ENCODE measurements around the gene IL17F. TPM values are rescaled to one million over a fixed set of nuclear protein-coding genes. Genes with fewer than 3 reads are reported as not detected.

The IL17F gene
- total and polyA plus RNA-seq, 2 of the 8 experiments (the other 6 are each of a cell fraction or from before 2014, with no cell fraction given) = 0.08 TPM; not detected in 1

GRCh38 chr6:52215787-52216186 lies 28.5 kb downstream of the IL17F start:
- Histone ChIP-seq H3K27ac (ENCODE audit: low read depth, low read length) (no peak overlapping the region), H3K9me3 (ENCODE audit: insufficient read depth in 2 of 2, low read depth in 1 of 2, low read length in 1 of 2) (no peaks in the 10 kb centered on the region), H2BK120ac (replicated peaks; ENCODE audit: low read depth, low read length) (no peak overlapping the region), H3K9ac (replicated peaks in 1 of 4; ENCODE audit: extremely low read depth in 1 of 4, low read depth in 3 of 4, low read length in 3 of 4) (no peak overlapping the region), H2BK20ac (ENCODE audit: low read length) (no peak overlapping the region), H3K27me3 (replicated peaks in 1 of 4; ENCODE audit: control insufficient read depth in 3 of 4, extremely low read depth in 1 of 4, insufficient read depth in 3 of 4, low read length in 3 of 4) (no peaks in the 10 kb centered on the region), H4K8ac (ENCODE audit: extremely low read depth, insufficient read depth, low read length) (no peak overlapping the region), H2BK12ac (ENCODE audit: low read depth, low read length) (no peak overlapping the region), H3K4me2 (ENCODE audit: insufficient read depth in 1 of 2, low read depth in 2 of 2, low read length in 2 of 2) (no peak overlapping the region), H2BK5ac (ENCODE audit: low read depth, low read length) (no peak overlapping the region), H3K79me2 (ENCODE audit: control insufficient read depth in 1 of 2, insufficient read depth in 2 of 2, low read length in 2 of 2) (no peaks in the 10 kb centered on the region), H3K23me2 (ENCODE audit: low read depth, low read length) (no peaks in the 10 kb centered on the region; the same call in 1 of the 2 replicates), H3K4ac (replicated peaks; ENCODE audit: insufficient read length, low read depth, low read length) (no peak overlapping the region), H3K36me3 (ENCODE audit: control insufficient read depth in 2 of 4, insufficient read depth in 4 of 4, low read length in 3 of 4) (no peaks in the 10 kb centered on the region), H3K4me1 (replicated peaks in 1 of 4; ENCODE audit: control insufficient read depth in 3 of 4, insufficient read depth in 4 of 4, low read length in 3 of 4) (no peaks in the 10 kb centered on the region), H3K4me3 (ENCODE audit: extremely low read depth in 1 of 4, insufficient read depth in 2 of 4, low read depth in 3 of 4, low read length in 4 of 4) (no peak overlapping the region), H2AK5ac (ENCODE audit: low read depth, low read length) (no peak overlapping the region), H3K18ac (ENCODE audit: extremely low read depth, low read length) (no peak overlapping the region), H2AFZ (ENCODE audit: low read length) (no peak overlapping the region), H3K23ac (ENCODE audit: insufficient read length) (no peak overlapping the region), H3K56ac (replicated peaks; ENCODE audit: insufficient read length, low read depth, low read length) (no peak overlapping the region), H4K5ac (ENCODE audit: insufficient read length, low read depth, low read length) (no peak overlapping the region), H4K20me1 (replicated peaks in 1 of 2; ENCODE audit: control insufficient read depth in 1 of 2, insufficient read depth in 2 of 2, low read length in 2 of 2) (no peaks in the 10 kb centered on the region), H3K79me1 (ENCODE audit: low read depth, low read length) (no peaks in the 10 kb centered on the region), H2BK15ac (ENCODE audit: low read length) (no peak overlapping the region), H4K91ac (replicated peaks; ENCODE audit: insufficient read length, low read length) (no peak overlapping the region), H3K14ac (ENCODE audit: insufficient read length) (no peak overlapping the region)
- no peak for TF ChIP-seq JUN (IDR thresholded peaks at IDR 0.05; ENCODE audit: low read depth, low read length)
- no peak for TF ChIP-seq SUZ12 (IDR thresholded peaks at IDR 0.05; ENCODE audit: low read length)
- no peak for TF ChIP-seq MAFK (IDR thresholded peaks at IDR 0.05; ENCODE audit: low read depth, low read length)
- no peak for TF ChIP-seq EZH2 (IDR thresholded peaks at IDR 0.05; ENCODE audit: low read depth, low read length, severe bottlenecking)
- TF ChIP-seq MAX (IDR thresholded peaks at IDR 0.05) = no peak
- TF ChIP-seq SIN3A (conservative IDR thresholded peaks at IDR 0.05 in 1 of 2, IDR thresholded peaks at IDR 0.05 in 1 of 2; ENCODE audit: low read depth in 1 of 2, low read length in 2 of 2) = no peak
- no peak for DNase-seq (ENCODE audit: low read depth in 1 of 2, low spot score in 2 of 2)
- no peak for FAIRE-seq
- ChIA-PET CTCF (ENCODE audit: partially characterized antibody) (no interaction called here), POLR2A (ENCODE audit: partially characterized antibody) (no interaction called here)
